H9 (cell line): Measurements from ENCODE around the gene EHD3. TPM values are rescaled to one million over a fixed set of nuclear protein-coding genes. Genes with fewer than 3 reads are reported as not detected.

ENCODE experiments used
- DNase-seq: peaks from one replicate; pipeline ENCODE4 v3.0.0-alpha.2; 2017
- H2AFZ ChIP-seq: one replicate; pipeline ENCODE4 v1.6.1; 2013; ENCODE audit warnings: mild to moderate bottlenecking, low read length, control low read depth, moderate library complexity
- H2AK5ac ChIP-seq: 2 replicates; pipeline ENCODE4 v1.6.1; 2013; ENCODE audit warnings: low read length, control low read depth, mixed read lengths; ENCODE audit not compliant: insufficient read length
- H2BK120ac ChIP-seq: one replicate; pipeline ENCODE4 v1.6.1; 2013; ENCODE audit warnings: low read depth, mild to moderate bottlenecking, low read length, control low read depth, inconsistent platforms; ENCODE audit not compliant: poor library complexity, severe bottlenecking
- H2BK12ac ChIP-seq: 2 replicates; pipeline ENCODE4 v1.6.1; 2013; ENCODE audit warnings: low read length, control low read depth, mixed read lengths, low read depth; ENCODE audit not compliant: insufficient read length
- H2BK15ac ChIP-seq: 2 replicates; pipeline ENCODE4 v1.6.1; 2013; ENCODE audit warnings: low read depth, low read length, control low read depth
- H2BK20ac ChIP-seq: one replicate; pipeline ENCODE4 v1.6.1; 2013; ENCODE audit warnings: low read depth, mild to moderate bottlenecking, low read length, control low read depth, inconsistent platforms; ENCODE audit not compliant: poor library complexity, severe bottlenecking
- H2BK5ac ChIP-seq: 2 replicates; pipeline ENCODE4 v1.6.1; 2013; ENCODE audit warnings: low read length, control low read depth, mixed read lengths; ENCODE audit not compliant: insufficient read length
- H3K14ac ChIP-seq: 2 replicates; pipeline ENCODE4 v1.6.1; 2013; ENCODE audit warnings: low read length, control low read depth; ENCODE audit not compliant: insufficient read depth
- H3K18ac ChIP-seq: 2 replicates; pipeline ENCODE4 v1.6.1; 2013; ENCODE audit warnings: low read depth, mild to moderate bottlenecking, mixed read lengths, low read length, control low read depth; ENCODE audit not compliant: insufficient read length
- H3K23ac ChIP-seq: 2 replicates; pipeline ENCODE4 v1.6.1; 2013; ENCODE audit warnings: low read length, control low read depth, mixed read lengths, low read depth; ENCODE audit not compliant: insufficient read length
- H3K23me2 ChIP-seq: 2 replicates; pipeline ENCODE4 v1.6.1; 2013; ENCODE audit warnings: low read depth, mild to moderate bottlenecking, mixed read lengths, low read length, control low read depth; ENCODE audit not compliant: insufficient read length, poor library complexity, severe bottlenecking
- H3K27ac ChIP-seq: 2 replicates; pipeline ENCODE4 v1.5.1; 2013; ENCODE audit warnings: low read length, control low read depth, mixed read lengths, low read depth; ENCODE audit not compliant: insufficient read length
- H3K27me3 ChIP-seq: 2 replicates; pipeline ENCODE4 v1.6.1; 2013; ENCODE audit warnings: low read length, control low read depth, inconsistent platforms; ENCODE audit not compliant: insufficient read depth
- H3K4ac ChIP-seq: 2 replicates; pipeline ENCODE4 v1.6.1; 2013; ENCODE audit warnings: low read depth, mild to moderate bottlenecking, control low read depth, inconsistent platforms, low read length, moderate library complexity
- H3K4me1 ChIP-seq: 2 replicates; pipeline ENCODE4 v1.6.1; 2013; ENCODE audit warnings: low read length, control low read depth, inconsistent platforms; ENCODE audit not compliant: insufficient read depth
- H3K4me2 ChIP-seq: 2 replicates; pipeline ENCODE4 v1.6.1; 2013; ENCODE audit warnings: low read length, control low read depth, mixed read lengths; ENCODE audit not compliant: insufficient read length, insufficient read depth
- H3K56ac ChIP-seq: 2 replicates; pipeline ENCODE4 v1.6.1; 2013; ENCODE audit warnings: low read depth, mild to moderate bottlenecking, mixed read lengths, low read length, control low read depth; ENCODE audit not compliant: insufficient read length
- H3K79me1 ChIP-seq: 2 replicates; pipeline ENCODE4 v1.6.1; 2013; ENCODE audit warnings: low read depth, mild to moderate bottlenecking, moderate library complexity, low read length, control low read depth, inconsistent platforms; ENCODE audit not compliant: insufficient read depth, poor library complexity, severe bottlenecking
- H3K79me2 ChIP-seq: 2 replicates; pipeline ENCODE4 v1.6.1; 2013; ENCODE audit warnings: low read length, control low read depth, inconsistent platforms; ENCODE audit not compliant: insufficient read depth
- H3K9ac ChIP-seq: 2 replicates; pipeline ENCODE4 v1.6.1; 2013; ENCODE audit warnings: low read length, control low read depth, mixed read lengths; ENCODE audit not compliant: insufficient read length; ENCODE audit errors: extremely low read depth
- H3K9me3 ChIP-seq: one replicate; pipeline ENCODE4 v1.6.1; 2013; ENCODE audit warnings: low read depth, low read length, inconsistent platforms; ENCODE audit not compliant: control insufficient read depth
- H3T11ph ChIP-seq: one replicate; pipeline ENCODE4 v1.6.1; 2013; ENCODE audit warnings: mild to moderate bottlenecking, low read length, control low read depth, inconsistent platforms
- H4K20me1 ChIP-seq: one replicate; pipeline ENCODE4 v1.6.1; 2013; ENCODE audit not compliant: control insufficient read depth, insufficient read length, insufficient read depth
- H4K5ac ChIP-seq: 2 replicates; pipeline ENCODE4 v1.6.1; 2013; ENCODE audit warnings: low read depth, mild to moderate bottlenecking, mixed read lengths, low read length, control low read depth; ENCODE audit not compliant: insufficient read length
- H4K8ac ChIP-seq: replicated peaks from 2 replicates; pipeline ENCODE4 v1.6.1; 2013; ENCODE audit warnings: low read length, control low read depth, mixed read lengths, low read depth; ENCODE audit not compliant: insufficient read length
- H4K91ac ChIP-seq: 2 replicates; pipeline ENCODE4 v1.6.1; 2013; ENCODE audit warnings: low read depth, mild to moderate bottlenecking, moderate library complexity, mixed read lengths, low read length, control low read depth; ENCODE audit not compliant: insufficient read length
- H3K27ac Mint-ChIP-seq, 3 experiments: 2 replicates in 2 of 3; 3 replicates in 1 of 3; pipeline ENCODE4 v1.8.0; 2020 to 2021; ENCODE audit warnings: mixed read lengths in 3 of 3, mild to moderate bottlenecking in 1 of 3, moderate library complexity in 1 of 3
- H3K27me3 Mint-ChIP-seq: 2 replicates; pipeline ENCODE4 v1.8.0; 2021; ENCODE audit warnings: low read depth, mild to moderate bottlenecking, moderate library complexity, mixed read lengths
- H3K36me3 Mint-ChIP-seq, 3 experiments: 2 replicates in 2 of 3; 3 replicates in 1 of 3; pipeline ENCODE4 v1.8.0; 2020 to 2021; ENCODE audit warnings: low read depth in 3 of 3, mixed read lengths in 3 of 3; ENCODE audit not compliant: insufficient read depth in 1 of 3
- H3K4me1 Mint-ChIP-seq, 2 experiments: 2 replicates each; pipeline ENCODE4 v1.8.0; 2020; ENCODE audit warnings: mixed read lengths in 2 of 2
- H3K4me3 Mint-ChIP-seq, 2 experiments: 2 replicates in 1 of 2; 3 replicates in 1 of 2; pipeline ENCODE4 v1.8.0; 2020 to 2021; ENCODE audit warnings: mild to moderate bottlenecking in 2 of 2, mixed read lengths in 2 of 2, moderate library complexity in 1 of 2
- H3K9me3 Mint-ChIP-seq, 2 experiments: 2 replicates in 1 of 2; 3 replicates in 1 of 2; pipeline ENCODE4 v1.8.0; 2020; ENCODE audit warnings: mild to moderate bottlenecking in 2 of 2, mixed read lengths in 2 of 2, moderate library complexity in 1 of 2
- WGBS: extraction: QIAGEN DNeasy Blood & Tissue Kit; methylation state at CpG from one replicate; pipeline ENCODE4 v1.1.7; 2013; ENCODE audit warnings: missing lambda C conversion rate, low lambda C conversion rate, mixed read lengths; ENCODE audit not compliant: insufficient read length; ENCODE audit errors: extremely low coverage; 5-methylcytosine and 5-hydroxymethylcytosine counted together
- total RNA-seq: library from RNA; stranded (reverse); gene quantifications from 2 replicates; pipeline ENCODE4 v1.2.1, GENCODE V29; 2021
- TF ChIP-seq, protein P1 (sequence below): fragments of 200-600 bp; sonication (generic); conservative IDR thresholded peaks from 3 replicates; pipeline ENCODE4 v1.8.0; 2021; ENCODE audit warnings: antibody characterized with exemption, mild to moderate bottlenecking

Gene EHD3
- total RNA-seq, 1 experiment from 2014 or later: 8.3 TPM

DNA sequence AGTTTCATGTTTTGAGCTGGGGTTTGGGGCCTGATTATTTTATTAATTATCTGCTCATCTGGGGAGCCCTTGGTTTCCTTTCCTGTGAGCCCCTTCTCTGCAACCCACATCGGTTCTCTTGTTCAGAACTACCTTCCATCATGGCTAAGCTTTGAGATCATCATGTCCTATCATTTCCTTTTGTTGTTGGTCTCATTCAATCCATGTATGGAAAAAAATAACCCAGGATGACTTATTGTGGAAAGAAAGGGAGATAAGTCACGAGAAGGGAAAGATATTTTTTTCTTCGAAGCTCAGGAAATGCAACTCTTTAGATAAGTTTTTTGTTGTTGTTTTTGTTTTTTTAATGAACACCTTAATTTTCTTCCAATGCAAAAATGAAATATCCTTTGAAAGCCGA, 43.7 kb downstream of the EHD3 start:
- Histone ChIP-seq H3K27ac (no peak overlapping the region), H4K8ac (no peak overlapping the region), H2BK12ac (no peak overlapping the region), H2BK20ac (no peak overlapping the region), H3K79me1 (no peaks in the 10 kb centered on the region), H3K79me2 (no peaks in the 10 kb centered on the region), H2AK5ac (no peak overlapping the region), H4K5ac (no peak overlapping the region), H2BK120ac (no peak overlapping the region), H3T11ph (no peak overlapping the region), H2AFZ (no peak overlapping the region), H2BK5ac (no peak overlapping the region), H4K20me1 (no peaks in the 10 kb centered on the region), H3K9ac (no peak overlapping the region), H3K4ac (no peak overlapping the region), H3K23me2 (no peaks in the 10 kb centered on the region), H3K4me1 (no peaks in the 10 kb centered on the region), H2BK15ac (no peak overlapping the region), H3K9me3 (no peaks in the 10 kb centered on the region), H3K23ac (no peak overlapping the region), H3K18ac (no peak overlapping the region), H3K56ac (no peak overlapping the region), H3K4me2 (no peak overlapping the region), H3K14ac (no peak overlapping the region), H4K91ac (no peak overlapping the region), H3K27me3 (no peaks in the 10 kb centered on the region)
- Mint-ChIP-seq H3K36me3 (no peaks in the 10 kb centered on the region), H3K27me3 (0 out of 2 replicates have a peak, but pooled peaks cover 2% of the 10 kb centered on the region), H3K4me1 (peaks cover 5% of the 10 kb centered on the region in 2 experiments; a peak in 3 of 4 replicates), H3K27ac (no peak overlapping the region), H3K9me3 (no peaks in the 10 kb centered on the region), H3K4me3 (no peak overlapping the region)
- DNase-seq: no peak
- TF ChIP-seq, protein P1, sequence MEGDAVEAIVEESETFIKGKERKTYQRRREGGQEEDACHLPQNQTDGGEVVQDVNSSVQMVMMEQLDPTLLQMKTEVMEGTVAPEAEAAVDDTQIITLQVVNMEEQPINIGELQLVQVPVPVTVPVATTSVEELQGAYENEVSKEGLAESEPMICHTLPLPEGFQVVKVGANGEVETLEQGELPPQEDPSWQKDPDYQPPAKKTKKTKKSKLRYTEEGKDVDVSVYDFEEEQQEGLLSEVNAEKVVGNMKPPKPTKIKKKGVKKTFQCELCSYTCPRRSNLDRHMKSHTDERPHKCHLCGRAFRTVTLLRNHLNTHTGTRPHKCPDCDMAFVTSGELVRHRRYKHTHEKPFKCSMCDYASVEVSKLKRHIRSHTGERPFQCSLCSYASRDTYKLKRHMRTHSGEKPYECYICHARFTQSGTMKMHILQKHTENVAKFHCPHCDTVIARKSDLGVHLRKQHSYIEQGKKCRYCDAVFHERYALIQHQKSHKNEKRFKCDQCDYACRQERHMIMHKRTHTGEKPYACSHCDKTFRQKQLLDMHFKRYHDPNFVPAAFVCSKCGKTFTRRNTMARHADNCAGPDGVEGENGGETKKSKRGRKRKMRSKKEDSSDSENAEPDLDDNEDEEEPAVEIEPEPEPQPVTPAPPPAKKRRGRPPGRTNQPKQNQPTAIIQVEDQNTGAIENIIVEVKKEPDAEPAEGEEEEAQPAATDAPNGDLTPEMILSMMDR: no peak
- no CpG with 5 or more reads among the region's 4 CpGs for WGBS
